ENCODE data around the gene POFUT1. TPM values are rescaled to one million over a fixed set of nuclear protein-coding genes. Genes with fewer than 3 reads are reported as not detected.

POFUT1 gene
- total and polyA plus RNA-seq, 2 experiments from 2014 or later = 9.3 to 34.0 TPM

- Mint-ChIP-seq H3K4me1 (no peaks in the 10 kb centered on the region), H3K36me3 (ENCODE audit: low read depth) (peaks cover 56% of the 10 kb centered on the region), H3K9me3 (no peaks in the 10 kb centered on the region), H3K27me3 (ENCODE audit: insufficient read depth, low read depth, poor library complexity) (no peaks in the 10 kb centered on the region), H3K27ac (no peak overlapping the region), H3K4me3 (no peak overlapping the region)
- no peak for ATAC-seq
- Histone ChIP-seq H3K79me2 (replicated peaks; ENCODE audit: insufficient read depth) (no peaks in the 10 kb centered on the region), H4K20me1 (replicated peaks; ENCODE audit: insufficient read depth) (peaks cover 19% of the 10 kb centered on the region), H3K4me1 (ENCODE audit: insufficient read depth) (no peaks in the 10 kb centered on the region), H3K27me3 (ENCODE audit: insufficient read depth) (no peaks in the 10 kb centered on the region), H3K27ac (ENCODE audit: low read depth) (no peak overlapping the region), H3K4me3 (no peak overlapping the region), H3F3A (replicated peaks; ENCODE audit: low read depth) (0 out of 2 replicates have a peak, but pooled peaks cover 4% of the 10 kb centered on the region), H2AFZ (no peak overlapping the region), H3K9me2 (ENCODE audit: insufficient read depth) (no peaks in the 10 kb centered on the region), H3K36me3 (ENCODE audit: insufficient read depth) (peaks cover 43% of the 10 kb centered on the region), H3K4me2 (no peak overlapping the region)
- TF ChIP-seq STAT1 (IDR thresholded peaks at IDR 0.05; ENCODE audit: unreplicated experiment) = no peak
- no peak for TF ChIP-seq JUNB (IDR thresholded peaks at IDR 0.05; ENCODE audit: unreplicated experiment)
- no peak for DNase-seq (ENCODE audit: low spot score)
These were observed 23.6 kb downstream of the POFUT1 start for GRCh38 chr20:32231245-32231644.

- H3F3A ChIP-seq (replicated peaks; ENCODE audit: low read depth) = peaks cover 9% of the 10 kb centered on the region; the same call in 1 of the 2 replicates
- no peak overlapping the region for H2AFZ ChIP-seq
- H3K4me3 ChIP-seq = no peak overlapping the region
- H3K9me3 Mint-ChIP-seq = no peaks in the 10 kb centered on the region
- H4K20me1 ChIP-seq (replicated peaks; ENCODE audit: insufficient read depth) = peaks cover 17% of the 10 kb centered on the region
- ATAC-seq (no peak), DNase-seq (ENCODE audit: low spot score) (no peak)
- H3K36me3 Mint-ChIP-seq (ENCODE audit: low read depth) = peaks cover 56% of the 10 kb centered on the region
- no peak overlapping the region for H3K4me2 ChIP-seq
- peaks cover 43% of the 10 kb centered on the region for H3K36me3 ChIP-seq (ENCODE audit: insufficient read depth)
- no peak overlapping the region for H3K27ac Mint-ChIP-seq
- no peaks in the 10 kb centered on the region for H3K27me3 Mint-ChIP-seq (ENCODE audit: insufficient read depth, low read depth, poor library complexity)
- H3K9me2 ChIP-seq (ENCODE audit: insufficient read depth) = no peaks in the 10 kb centered on the region
- H3K4me3 Mint-ChIP-seq = no peak overlapping the region
- H3K27ac ChIP-seq (ENCODE audit: low read depth) = no peak overlapping the region
- H3K79me2 ChIP-seq (replicated peaks; ENCODE audit: insufficient read depth) = no peaks in the 10 kb centered on the region
- no peaks in the 10 kb centered on the region for H3K4me1 ChIP-seq (ENCODE audit: insufficient read depth)
- no peaks in the 10 kb centered on the region for H3K27me3 ChIP-seq (ENCODE audit: insufficient read depth)
- no peaks in the 10 kb centered on the region for H3K4me1 Mint-ChIP-seq
- no peak for TF ChIP-seq POLR2AphosphoS5 (IDR thresholded peaks at IDR 0.05; ENCODE audit: low read depth)
- TF ChIP-seq ZNF331 (CRISPR knock-in tag; IDR thresholded peaks at IDR 0.05; ENCODE audit: low read depth) = no peak
- no peak for TF ChIP-seq ZNF462 (CRISPR knock-in tag; IDR thresholded peaks at IDR 0.05)
- TF ChIP-seq STAT1 (IDR thresholded peaks at IDR 0.05; ENCODE audit: unreplicated experiment) = no peak
- no peak for TF ChIP-seq JUNB (IDR thresholded peaks at IDR 0.05; ENCODE audit: unreplicated experiment)
- TF ChIP-seq EZH2 (IDR thresholded peaks at IDR 0.05; ENCODE audit: low read depth, unreplicated experiment) = no peak
- no peak for TF ChIP-seq ZNF114 (CRISPR knock-in tag; IDR thresholded peaks at IDR 0.05)
- TF ChIP-seq EZH2phosphoT487 (IDR thresholded peaks at IDR 0.05; ENCODE audit: unreplicated experiment) = no peak
- no peak for TF ChIP-seq REST (IDR thresholded peaks at IDR 0.05; ENCODE audit: unreplicated experiment)
- TF ChIP-seq ETS1 (IDR thresholded peaks at IDR 0.05) = no peak
- TF ChIP-seq CREB1 (CRISPR knock-in tag; IDR thresholded peaks at IDR 0.05; ENCODE audit: low read depth) = no peak
These were observed 24.2 kb downstream of the POFUT1 start for GRCh38 chr20:32231847-32232246.

All from GM23338 (cell line).